ENCODE data around the gene MAML3. TPM values are rescaled to one million over a fixed set of nuclear protein-coding genes. Genes with fewer than 3 reads are reported as not detected.

MAML3 gene
- total RNA-seq, 1 donor from 2014 or later, result 6.7 TPM

GRCh38 chr4:139746431-139747171 is 407.4 kb downstream of the MAML3 start:
- DNase-seq, result no peak

DNA sequence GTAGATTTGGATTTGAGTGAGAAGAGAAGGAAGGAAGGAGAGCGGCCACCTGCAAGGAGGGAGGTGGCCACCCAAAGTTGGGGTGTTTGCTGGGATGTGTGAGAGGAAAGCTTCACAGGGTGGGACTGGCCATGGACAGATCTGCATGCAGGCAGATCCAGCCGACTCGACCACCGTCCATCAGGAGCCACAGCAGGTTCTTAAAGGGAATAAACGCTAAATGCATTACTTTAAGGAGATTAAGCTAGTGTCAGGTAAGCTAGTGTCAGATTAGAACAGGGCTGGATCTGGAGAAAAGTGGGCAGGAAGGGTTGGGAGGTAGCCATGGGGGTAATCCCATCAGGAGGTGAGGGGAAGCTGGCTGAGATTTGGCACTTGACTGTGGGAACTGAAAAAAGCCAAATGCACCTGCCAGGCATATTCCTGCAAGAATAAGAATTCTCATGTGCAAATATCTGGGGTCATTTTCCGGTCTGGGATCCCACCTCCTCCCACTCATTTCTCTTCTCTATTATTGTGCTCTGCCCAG is 408.8 kb downstream of the MAML3 start:
- no peak for DNase-seq

DNA sequence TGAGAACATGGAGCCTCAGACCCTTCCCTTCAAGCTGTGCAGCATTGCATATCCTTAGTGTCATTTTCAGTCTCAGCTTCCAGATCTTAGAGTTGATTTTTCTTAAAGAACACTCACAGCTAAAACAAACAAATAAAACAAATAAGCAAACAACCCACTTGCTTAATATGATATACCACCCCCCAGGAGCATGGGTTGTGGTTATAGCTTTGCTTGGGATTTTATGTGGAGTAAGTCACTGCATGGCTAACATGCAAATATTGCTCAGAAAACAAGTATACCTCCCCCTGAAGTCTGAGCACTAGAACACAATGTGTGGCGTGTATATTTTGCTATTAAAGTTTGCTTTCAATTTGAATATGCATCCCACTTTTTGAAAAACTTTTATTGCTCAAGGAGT is 409.8 kb downstream of the MAML3 start:
- DNase-seq, result no peak

DNA sequence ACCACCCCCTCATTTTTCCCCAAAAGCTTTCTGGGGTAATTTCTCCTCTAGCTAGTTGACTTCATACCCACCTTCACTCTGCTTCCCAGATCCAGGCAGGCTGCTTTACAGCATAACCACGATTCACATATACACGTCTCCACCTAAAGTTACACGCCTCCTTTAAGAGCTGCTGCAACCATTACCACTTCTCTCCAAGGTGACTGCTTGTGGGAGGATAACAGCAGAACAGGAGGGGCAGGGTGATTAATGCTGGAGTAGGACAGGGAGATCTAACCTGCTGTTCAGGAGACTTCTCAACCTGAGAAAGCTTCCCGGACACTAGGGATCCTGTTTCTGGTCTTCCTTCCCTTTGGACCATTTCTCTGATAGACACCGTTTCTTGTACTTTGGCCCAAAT is 411.0 kb downstream of the MAML3 start:
- no peak for DNase-seq

- peak; percentile 94 for DNase-seq
Observed at GRCh38 chr4:139740531-139741041, 413.4 kb downstream of the MAML3 start.

- DNase-seq, result no peak
Observed at GRCh38 chr4:139740121-139740520, 413.9 kb downstream of the MAML3 start.

DNA sequence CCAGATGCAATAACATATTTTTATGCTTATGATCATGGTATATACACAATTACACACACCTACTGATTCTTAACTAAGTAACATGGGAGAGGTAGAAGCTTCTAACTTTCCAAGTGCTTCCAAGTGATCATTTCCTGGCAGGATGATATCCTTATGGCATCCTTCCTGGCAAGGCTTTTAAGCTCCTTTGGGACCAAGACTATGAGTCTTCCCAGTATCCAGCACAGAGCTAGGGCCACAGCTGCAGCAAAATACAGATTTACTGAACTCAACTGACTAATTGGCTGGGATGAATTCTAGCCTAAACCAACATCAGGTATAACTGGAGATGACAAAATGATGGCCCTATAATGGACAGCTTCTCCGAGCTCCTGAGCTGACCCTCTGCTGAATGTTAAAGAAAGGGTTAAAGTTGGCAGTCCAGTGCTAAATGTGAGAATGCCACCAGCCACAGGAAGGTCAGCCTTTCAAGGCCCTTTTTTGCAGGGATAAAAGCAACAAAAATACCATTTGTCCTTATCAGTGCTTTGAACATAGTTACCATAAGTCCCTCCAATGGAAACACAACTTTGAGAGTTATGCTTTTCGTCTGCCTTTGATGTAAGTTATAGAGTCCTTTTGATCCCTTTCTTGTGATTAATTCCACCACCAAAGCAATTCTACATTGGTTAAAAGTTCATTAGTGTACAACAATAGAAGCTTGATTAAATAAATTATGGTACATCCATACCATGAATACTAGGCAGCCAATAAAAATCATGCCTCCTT is 415.0 kb downstream of the MAML3 start:
- DNase-seq, result peak; percentile 9

DNA sequence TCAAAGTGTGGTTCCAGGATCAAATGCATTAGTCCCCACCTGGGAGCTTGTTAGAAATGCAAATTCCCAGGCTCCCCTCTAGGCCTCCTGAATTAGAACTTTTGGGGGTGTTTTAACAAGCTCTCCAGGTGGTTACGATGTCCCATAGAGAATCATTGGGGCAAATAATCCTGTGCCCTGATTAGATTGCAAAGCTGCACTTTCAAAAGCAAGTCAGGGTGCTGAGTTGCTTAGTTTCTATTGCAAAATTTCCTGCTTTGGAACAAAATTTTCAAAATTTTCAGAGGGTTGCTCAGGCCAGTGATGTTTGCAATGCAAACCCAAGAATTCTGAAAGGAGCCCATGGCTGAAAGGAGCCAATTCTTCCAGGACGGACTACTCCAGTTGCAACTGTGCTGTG is 417.3 kb downstream of the MAML3 start:
- no peak for DNase-seq

GRCh38 chr4:139736274-139736660 is 417.7 kb downstream of the MAML3 start:
- peak; percentile 20 for DNase-seq

DNA sequence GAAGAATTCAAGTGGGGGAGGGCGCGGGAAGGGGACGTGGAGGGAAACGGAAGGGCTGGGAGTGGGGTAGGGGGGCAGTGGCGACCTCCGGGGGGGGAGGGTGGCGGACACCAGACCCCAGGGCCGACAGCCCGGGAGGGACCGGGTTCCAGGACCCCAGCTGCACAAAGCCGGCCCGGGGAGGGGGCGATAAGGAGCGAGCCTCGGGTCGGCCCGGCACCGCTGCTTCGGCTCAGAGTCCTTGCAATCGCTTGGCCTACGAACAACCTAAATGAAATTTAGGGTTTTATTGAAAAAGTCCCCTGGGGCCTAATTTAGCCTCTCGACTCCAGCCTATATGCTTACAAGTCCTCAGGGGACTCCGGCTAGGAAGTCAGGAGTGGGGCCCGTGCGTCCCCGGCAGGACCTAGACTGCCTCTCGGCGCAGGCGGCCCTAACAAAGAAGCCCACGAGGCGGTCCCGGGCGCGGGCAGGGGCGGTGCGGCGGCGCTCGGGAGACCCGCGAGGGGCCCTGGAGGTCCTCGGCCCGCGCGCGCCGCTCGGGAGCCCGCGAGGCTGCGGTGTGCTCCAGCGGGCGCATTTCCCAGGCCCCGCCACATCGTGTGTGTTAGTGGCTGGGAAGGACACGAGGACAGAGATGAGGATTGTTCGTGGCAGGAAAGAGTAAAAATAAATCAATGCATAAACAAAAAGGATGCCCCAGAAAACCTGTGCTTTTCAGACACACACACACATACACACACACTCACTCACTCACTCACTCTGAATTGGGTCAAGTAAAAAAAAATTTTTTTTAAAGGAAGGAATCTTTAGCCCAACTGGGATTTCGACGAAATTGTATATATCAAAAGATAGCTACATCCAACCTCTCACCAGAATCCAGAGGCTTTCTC is 418.4 kb downstream of the MAML3 start:
- DNase-seq, result no peak

- peak; percentile 92 for DNase-seq
Observed at GRCh38 chr4:139734875-139735380, 419.1 kb downstream of the MAML3 start.

- DNase-seq, result peak; percentile 59
Observed at GRCh38 chr4:139734201-139734874, 419.6 kb downstream of the MAML3 start.

GRCh38 chr4:139732991-139733570 is 420.9 kb downstream of the MAML3 start:
- DNase-seq, result no peak

GRCh38 chr4:139728840-139729239 is 425.1 kb downstream of the MAML3 start:
- DNase-seq, result no peak

DNA sequence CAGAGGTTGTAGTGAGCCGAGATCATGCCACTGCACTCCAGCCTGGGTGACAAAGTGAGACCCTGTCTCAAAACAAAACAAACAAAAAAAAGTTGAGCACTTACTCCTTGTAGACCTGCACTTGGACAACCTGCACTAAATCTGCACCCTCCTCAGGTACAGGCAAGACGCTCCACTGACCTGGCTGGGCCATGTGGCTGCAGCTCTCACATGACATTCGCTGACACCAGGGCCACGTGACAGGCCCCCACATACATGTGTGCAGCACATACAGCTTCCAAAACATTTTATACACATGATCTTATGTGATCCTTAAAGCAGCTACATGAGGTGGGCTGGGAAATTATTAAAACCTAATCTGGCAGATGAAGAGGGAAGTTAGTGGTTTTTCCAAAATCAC is 425.8 kb downstream of the MAML3 start:
- no peak for DNase-seq

DNA sequence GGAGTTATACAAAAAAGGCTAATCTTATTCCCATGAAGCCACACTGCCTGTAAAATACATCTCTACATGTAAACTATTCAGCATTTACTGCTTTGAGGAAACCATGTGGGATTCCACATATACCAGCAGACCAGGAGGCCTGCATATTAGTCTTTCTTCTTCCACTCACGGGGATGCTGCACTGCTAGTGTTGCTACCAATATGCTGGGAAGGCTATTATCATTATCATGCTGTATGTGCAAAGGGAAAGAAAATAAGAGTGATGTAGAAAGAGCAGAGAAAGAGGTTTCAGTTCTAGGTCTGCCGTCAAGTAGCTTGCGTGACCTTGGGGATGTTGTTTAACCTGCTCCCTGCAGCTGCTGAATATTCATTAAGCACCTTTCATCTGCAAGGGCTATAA is 427.4 kb downstream of the MAML3 start:
- DNase-seq, result no peak

DNA sequence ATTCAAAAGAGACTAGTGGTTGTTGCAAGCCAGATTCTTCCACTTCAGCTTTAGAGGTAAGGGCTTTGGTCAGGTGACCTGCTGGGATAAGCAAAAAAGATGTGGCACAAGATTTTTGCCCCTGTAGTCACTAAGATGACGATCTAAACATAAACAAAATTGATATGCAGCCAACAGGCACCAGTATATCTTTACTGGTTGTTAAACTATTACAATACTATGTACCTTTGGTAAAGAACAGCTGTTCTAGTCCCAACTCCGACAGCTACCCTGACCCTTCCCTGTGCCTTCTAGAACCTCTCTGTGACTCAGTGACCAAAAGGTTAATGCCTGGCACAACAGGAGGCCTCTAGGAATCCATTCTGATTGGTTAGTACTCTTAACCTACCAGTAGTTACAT is 428.7 kb downstream of the MAML3 start:
- DNase-seq, result no peak

GRCh38 chr4:139721789-139722188 is 432.2 kb downstream of the MAML3 start:
- DNase-seq, result no peak

GRCh38 chr4:139720806-139721205 is 433.2 kb downstream of the MAML3 start:
- DNase-seq, result no peak

GRCh38 chr4:139719381-139720101 is 434.4 kb downstream of the MAML3 start:
- DNase-seq, result no peak

Measured in skin of body (tissue), 2 donors.